Astrocyte (in vitro differentiated cells and primary cell): ENCODE results near the gene RTKN2. TPM values are rescaled to one million over a fixed set of nuclear protein-coding genes. Genes with fewer than 3 reads are reported as not detected.

Experiments used
- DNase-seq: peaks from one replicate; pipeline ENCODE4 v3.0.0-alpha.2; 2010; ENCODE audit warnings: low read depth
- FAIRE-seq: peaks from 2 replicates; lab custom pipeline; 2011; peaks lifted over from hg19 to GRCh38; lab: Jason Lieb, UNC
- H2AFZ ChIP-seq: 2 replicates; pipeline ENCODE4 v1.6.0; 2012; ENCODE audit warnings: low read depth, low read length, inconsistent platforms
- H3K27ac ChIP-seq: 2 replicates; pipeline ENCODE4 v1.5.1; 2011; ENCODE audit warnings: low read depth, low read length, inconsistent platforms
- H3K27me3 ChIP-seq: 2 replicates; pipeline ENCODE4 v1.6.0; 2011; ENCODE audit warnings: low read length, inconsistent platforms; ENCODE audit not compliant: insufficient read depth
- H3K36me3 ChIP-seq: 2 replicates; pipeline ENCODE4 v1.5.1; 2011; ENCODE audit warnings: low read length, inconsistent platforms; ENCODE audit not compliant: insufficient read depth
- H3K4me1 ChIP-seq: 2 replicates; pipeline ENCODE4 v1.5.1; 2011; ENCODE audit warnings: low read length, inconsistent platforms; ENCODE audit not compliant: insufficient read depth
- H3K4me2 ChIP-seq: 2 replicates; pipeline ENCODE4 v1.6.0; 2012; ENCODE audit warnings: low read length, inconsistent platforms
- H3K4me3 ChIP-seq: 2 replicates; pipeline ENCODE4 v1.5.1; 2011; ENCODE audit warnings: low read depth, mild to moderate bottlenecking, low read length, inconsistent platforms; ENCODE audit not compliant: insufficient read depth
- H3K79me2 ChIP-seq: 2 replicates; pipeline ENCODE4 v1.6.0; 2012; ENCODE audit warnings: mild to moderate bottlenecking, low read length, inconsistent platforms; ENCODE audit not compliant: insufficient read depth
- H3K9ac ChIP-seq: 2 replicates; pipeline ENCODE4 v1.6.0; 2012; ENCODE audit warnings: mild to moderate bottlenecking, low read length, inconsistent platforms
- H3K9me3 ChIP-seq: 2 replicates; pipeline ENCODE4 v1.5.1; 2012; ENCODE audit warnings: low read depth, mild to moderate bottlenecking, low read length, inconsistent platforms; ENCODE audit not compliant: insufficient read depth
- H4K20me1 ChIP-seq: 2 replicates; pipeline ENCODE4 v1.6.0; 2012; ENCODE audit warnings: low read length, inconsistent platforms; ENCODE audit not compliant: insufficient read depth
- H3K27ac Mint-ChIP-seq: one replicate; pipeline ENCODE4 v1.8.0; 2021; ENCODE audit warnings: mild to moderate bottlenecking, mixed read lengths; ENCODE audit not compliant: unreplicated experiment
- H3K27me3 Mint-ChIP-seq: one replicate; pipeline ENCODE4 v1.8.0; 2021; ENCODE audit warnings: low read depth, mixed read lengths; ENCODE audit not compliant: unreplicated experiment
- H3K36me3 Mint-ChIP-seq: one replicate; pipeline ENCODE4 v1.8.0; 2021; ENCODE audit warnings: low read depth, mixed read lengths; ENCODE audit not compliant: unreplicated experiment
- H3K4me1 Mint-ChIP-seq: one replicate; pipeline ENCODE4 v1.8.0; 2021; ENCODE audit warnings: low read depth, mixed read lengths; ENCODE audit not compliant: unreplicated experiment
- H3K4me3 Mint-ChIP-seq: one replicate; pipeline ENCODE4 v1.8.0; 2021; ENCODE audit warnings: mild to moderate bottlenecking, moderate library complexity, mixed read lengths; ENCODE audit not compliant: unreplicated experiment
- H3K9me3 Mint-ChIP-seq: one replicate; pipeline ENCODE4 v1.8.0; 2021; ENCODE audit warnings: mild to moderate bottlenecking, mixed read lengths; ENCODE audit not compliant: unreplicated experiment
- CTCF ChIP-seq: IDR thresholded peaks from 2 replicates; pipeline ENCODE4 v1.5.1; 2011; ENCODE audit warnings: low read depth, mild to moderate bottlenecking, inconsistent platforms, low read length, moderate library complexity; ENCODE audit not compliant: insufficient read depth
- EZH2 ChIP-seq: IDR thresholded peaks from 2 replicates; pipeline ENCODE4 v1.6.1; 2012; ENCODE audit warnings: mild to moderate bottlenecking, low read length, inconsistent platforms; ENCODE audit not compliant: insufficient read depth
- total RNA-seq: library from RNA; stranded (reverse); gene quantifications from 2 replicates; pipeline ENCODE4 v1.2.1, GENCODE V29; 2021

The RTKN2 gene
- total RNA-seq, 1 donor from 2014 or later = 8.4 TPM

- no peak overlapping the region for H3K4me3 Mint-ChIP-seq
- Histone ChIP-seq H3K9me3 (peaks cover 2% of the 10 kb centered on the region), H3K27me3 (no peaks in the 10 kb centered on the region), H4K20me1 (no peaks in the 10 kb centered on the region), H3K4me2 (no peak overlapping the region), H3K9ac (no peak overlapping the region), H3K4me3 (no peak overlapping the region), H3K36me3 (no peaks in the 10 kb centered on the region), H3K79me2 (no peaks in the 10 kb centered on the region), H3K4me1 (no peaks in the 10 kb centered on the region), H2AFZ (no peak overlapping the region), H3K27ac (no peak overlapping the region)
- DNase-seq (no peak), FAIRE-seq (no peak)
- no peaks in the 10 kb centered on the region for H3K27me3 Mint-ChIP-seq
- TF ChIP-seq CTCF = no peak
- TF ChIP-seq EZH2 = no peak
- H3K36me3 Mint-ChIP-seq = no peaks in the 10 kb centered on the region
- H3K4me1 Mint-ChIP-seq = no peaks in the 10 kb centered on the region
- H3K9me3 Mint-ChIP-seq = peaks cover 7% of the 10 kb centered on the region
- H3K27ac Mint-ChIP-seq = no peak overlapping the region
Observed at GRCh38 chr10:62147425-62147824, 121.2 kb downstream of the RTKN2 start.

- Histone ChIP-seq H2AFZ (no peak overlapping the region), H3K4me1 (no peaks in the 10 kb centered on the region), H3K4me3 (no peak overlapping the region), H4K20me1 (no peaks in the 10 kb centered on the region), H3K9ac (no peak overlapping the region), H3K27me3 (no peaks in the 10 kb centered on the region), H3K9me3 (no peaks in the 10 kb centered on the region), H3K36me3 (no peaks in the 10 kb centered on the region), H3K27ac (no peak overlapping the region), H3K4me2 (no peak overlapping the region), H3K79me2 (no peaks in the 10 kb centered on the region)
- TF ChIP-seq EZH2 = no peak
- TF ChIP-seq CTCF = no peak
- Mint-ChIP-seq H3K4me1 (no peaks in the 10 kb centered on the region), H3K9me3 (peaks cover 6% of the 10 kb centered on the region), H3K4me3 (no peak overlapping the region), H3K27ac (no peak overlapping the region), H3K27me3 (no peaks in the 10 kb centered on the region), H3K36me3 (no peaks in the 10 kb centered on the region)
- FAIRE-seq = no peak
- DNase-seq = peak; percentile 61
Observed at GRCh38 chr10:62136931-62137330, 131.7 kb downstream of the RTKN2 start.

GRCh38 chr10:62133618-62134017 lies 135.0 kb downstream of the RTKN2 start:
- H3K27me3 ChIP-seq = no peaks in the 10 kb centered on the region
- H3K4me2 ChIP-seq = no peak overlapping the region
- TF ChIP-seq EZH2 (no peak), CTCF (no peak)
- H3K9ac ChIP-seq = no peak overlapping the region
- no peak overlapping the region for H3K4me3 ChIP-seq
- H3K27ac ChIP-seq = no peak overlapping the region
- H3K9me3 ChIP-seq = no peaks in the 10 kb centered on the region
- FAIRE-seq (no peak), DNase-seq (no peak)
- no peaks in the 10 kb centered on the region for H3K79me2 ChIP-seq
- H3K36me3 ChIP-seq = no peaks in the 10 kb centered on the region
- Mint-ChIP-seq H3K4me1 (no peaks in the 10 kb centered on the region), H3K4me3 (no peak overlapping the region), H3K36me3 (peaks cover 2% of the 10 kb centered on the region), H3K27me3 (no peaks in the 10 kb centered on the region), H3K27ac (no peak overlapping the region), H3K9me3 (peaks cover 8% of the 10 kb centered on the region)
- H4K20me1 ChIP-seq = no peaks in the 10 kb centered on the region
- peaks cover 8% of the 10 kb centered on the region for H3K4me1 ChIP-seq
- no peak overlapping the region for H2AFZ ChIP-seq

Other genes with a start within 250 kb of the RTKN2 start
- 8.9 and 11.0 TPM in 2 replicates for gene ZNF365, start 105.5 kb upstream of the RTKN2 start, total RNA-seq